GM18951 (cell line): Measurements from ENCODE around the gene RELL1.

Source experiments
- POLR2A ChIP-seq: IDR thresholded peaks from 4 replicates; pipeline ENCODE4 v1.6.1; 2011; ENCODE audit warnings: mild to moderate bottlenecking; ENCODE audit not compliant: insufficient read length, insufficient read depth; ENCODE audit errors: extremely low read depth
- in situ Hi-C: fragments of 300-500 bp; cut with MboI; formaldehyde crosslinking; loops from one replicate; pipeline ENCODE4 v1.12.0; 2022; ENCODE audit warnings: low sequenced_read_pairs, mixed read lengths, inconsistent platforms; ENCODE audit not compliant: unreplicated experiment

The RELL1 gene

GRCh38 chr4:37666625-37667071, 19.5 kb downstream of the RELL1 start:
- in situ Hi-C loops, result no loop called here
- TF ChIP-seq POLR2A, result no peak

GRCh38 chr4:37665333-37666320, 20.5 kb downstream of the RELL1 start:
- in situ Hi-C loops, result no loop called here

GRCh38 chr4:37664696-37665095, 21.5 kb downstream of the RELL1 start:
- in situ Hi-C loops, result no loop called here
- TF ChIP-seq POLR2A, result no peak

More at GRCh38 chr4:37665333-37666320, 20.5 kb downstream of the RELL1 start:
- no peak for TF ChIP-seq POLR2A

- in situ Hi-C loops, result no loop called here
- TF ChIP-seq POLR2A, result no peak
These were observed 22.6 kb downstream of the RELL1 start for GRCh38 chr4:37663552-37663951.

- no peak for TF ChIP-seq POLR2A
- in situ Hi-C loops, result no loop called here
These were observed 23.2 kb downstream of the RELL1 start for GRCh38 chr4:37662861-37663390.

GRCh38 chr4:37662251-37662650, 23.9 kb downstream of the RELL1 start:
- in situ Hi-C loops, result no loop called here
- no peak for TF ChIP-seq POLR2A

GRCh38 chr4:37661772-37662171, 24.4 kb downstream of the RELL1 start:
- in situ Hi-C loops, result no loop called here
- no peak for TF ChIP-seq POLR2A

- no peak for TF ChIP-seq POLR2A
- in situ Hi-C loops, result no loop called here
These were observed 26.5 kb downstream of the RELL1 start for GRCh38 chr4:37659696-37660095.

GRCh38 chr4:37656649-37657048, 29.5 kb downstream of the RELL1 start:
- in situ Hi-C loops, result no loop called here
- no peak for TF ChIP-seq POLR2A

GRCh38 chr4:37653601-37654000, 32.6 kb downstream of the RELL1 start:
- no peak for TF ChIP-seq POLR2A
- in situ Hi-C loops, result no loop called here

GRCh38 chr4:37652747-37653527, 33.2 kb downstream of the RELL1 start:
- in situ Hi-C loops, result no loop called here
- TF ChIP-seq POLR2A, result no peak

GRCh38 chr4:37651781-37652377, 34.3 kb downstream of the RELL1 start:
- no peak for TF ChIP-seq POLR2A

GRCh38 chr4:37650481-37650880, 35.7 kb downstream of the RELL1 start:
- in situ Hi-C loops, result no loop called here
- TF ChIP-seq POLR2A, result no peak

More at GRCh38 chr4:37651781-37652377, 34.3 kb downstream of the RELL1 start:
- in situ Hi-C loops, result no loop called here
